PC-9 (cell line): ENCODE measurements around the gene FAM117B. TPM values are rescaled to one million over a fixed set of nuclear protein-coding genes. Genes with fewer than 3 reads are reported as not detected.

ENCODE experiments used
- BruUV-seq: library from RNA; stranded (reverse); fragments of 400-500 nt; replicated peaks from 2 replicates; lab custom pipeline; 2021; lab: Mats Ljungman, UMichigan
- CTCF ChIA-PET: fragments of 300-600 bp; sonication (Branson Sonifier 250); formaldehyde crosslinking; loops from one replicate; lab custom pipeline; 2022; ENCODE audit warnings: antibody characterized with exemption; lab: Charles Lee
- POLR2A ChIA-PET: fragments of 300-600 bp; sonication (Branson Sonifier 250); formaldehyde crosslinking; loops from one replicate; lab custom pipeline; 2022; ENCODE audit warnings: antibody characterized with exemption; ENCODE audit not compliant: unreplicated experiment; lab: Charles Lee
- DNase-seq, 2 experiments: peaks; one replicate each; pipeline versions ENCODE4 v3.0.0 to v3.0.0-alpha.2; 2015 to 2022; ENCODE audit warnings: mixed read lengths in 1 of 2
- H2AFZ ChIP-seq: fragments of 200-600 bp; sonication (generic); 2 replicates; pipeline ENCODE4 v1.8.1; 2017; ENCODE audit warnings: antibody characterized with exemption
- H3F3A ChIP-seq: fragments of 200-600 bp; sonication (generic); 2 replicates; pipeline ENCODE4 v1.8.1; 2017; ENCODE audit warnings: antibody characterized with exemption, mild to moderate bottlenecking, low read depth; ENCODE audit not compliant: insufficient read depth
- H3K27ac ChIP-seq: fragments of 200-600 bp; sonication (generic); 2 replicates; pipeline ENCODE4 v1.6.1; 2016; ENCODE audit warnings: mixed run types
- H3K27me3 ChIP-seq: fragments of 200-600 bp; sonication (generic); 2 replicates; pipeline ENCODE4 v1.6.1; 2016; ENCODE audit warnings: low read depth, mixed run types; ENCODE audit not compliant: insufficient read depth
- H3K36me3 ChIP-seq: fragments of 200-600 bp; sonication (generic); 2 replicates; pipeline ENCODE4 v1.6.1; 2016; ENCODE audit warnings: low read depth, mixed run types
- H3K4me1 ChIP-seq: fragments of 200-600 bp; sonication (generic); replicated peaks from 2 replicates; pipeline ENCODE4 v1.6.1; 2016; ENCODE audit warnings: mixed run types; ENCODE audit not compliant: insufficient read depth
- H3K4me2 ChIP-seq: fragments of 200-600 bp; sonication (generic); 2 replicates; pipeline ENCODE4 v1.6.1; 2017; ENCODE audit warnings: mixed run types
- H3K4me3 ChIP-seq: fragments of 200-600 bp; sonication (generic); 2 replicates; pipeline ENCODE4 v1.6.1; 2016; ENCODE audit warnings: mixed run types
- H3K79me2 ChIP-seq: fragments of 200-600 bp; sonication (generic); 2 replicates; pipeline ENCODE4 v1.6.1; 2017; ENCODE audit warnings: low read depth, mixed run types
- H3K9me2 ChIP-seq: fragments of 200-600 bp; sonication (generic); 2 replicates; pipeline ENCODE4 v1.8.1; 2017; ENCODE audit warnings: mild to moderate bottlenecking; ENCODE audit not compliant: insufficient read depth
- H3K9me3 ChIP-seq: fragments of 200-600 bp; sonication (generic); 2 replicates; pipeline ENCODE4 v1.8.1; 2016; ENCODE audit warnings: low read depth; ENCODE audit not compliant: insufficient read depth
- H4K20me1 ChIP-seq: fragments of 200-600 bp; sonication (generic); 2 replicates; pipeline ENCODE4 v1.8.1; 2017; ENCODE audit not compliant: insufficient read depth
- CTCF ChIP-seq: fragments of 200-600 bp; sonication (generic); conservative IDR thresholded peaks from 2 replicates; pipeline ENCODE4 v1.6.1; 2017; ENCODE audit warnings: mixed run types, antibody characterized with exemption, mild to moderate bottlenecking, moderate library complexity
- EZH2 ChIP-seq: fragments of 200-600 bp; sonication (generic); IDR thresholded peaks from 2 replicates; pipeline ENCODE4 v1.8.0; 2017; ENCODE audit warnings: antibody characterized with exemption, low read depth
- intact Hi-C: fragments of 100-400 bp; cut with micrococcal nuclease; formaldehyde crosslinking; loops from one replicate; pipeline ENCODE4 v1.10.0; 2022; ENCODE audit not compliant: unreplicated experiment
- total RNA-seq: library from RNA; stranded (reverse); gene quantifications from 2 replicates; pipeline ENCODE4 v1.2.3, GENCODE V29; 2021

Gene FAM117B
- total RNA-seq, 1 experiment from 2014 or later, result 8.2 TPM

GRCh38 chr2:202771336-202771735, 136.6 kb downstream of the FAM117B start:
- H3K79me2 ChIP-seq, result no peaks in the 10 kb centered on the region
- DNase-seq, result no peak
- ChIA-PET POLR2A (interaction anchor here (0.7 kb wide), 1 partner anchor 23 kb away, joined by 6 read pairs; no protein-coding TSS in a partner anchor), CTCF (interaction anchor here (1.0 kb wide), 1 partner anchor 20 kb away, joined by 6 read pairs; no protein-coding TSS in a partner anchor)
- no peaks in the 10 kb centered on the region for H3F3A ChIP-seq
- no peak overlapping the region for H3K27ac ChIP-seq
- H3K9me2 ChIP-seq, result no peaks in the 10 kb centered on the region
- no peaks in the 10 kb centered on the region for H3K4me1 ChIP-seq
- TF ChIP-seq EZH2 (no peak), CTCF (no peak)
- no TSS peak for BruUV-seq
- no peak overlapping the region for H3K4me3 ChIP-seq
- no peaks in the 10 kb centered on the region for H3K36me3 ChIP-seq
- no peaks in the 10 kb centered on the region for H3K9me3 ChIP-seq
- H3K4me2 ChIP-seq, result no peak overlapping the region
- intact Hi-C loops, result no loop called here
- H4K20me1 ChIP-seq, result no peaks in the 10 kb centered on the region
- H3K27me3 ChIP-seq, result no peaks in the 10 kb centered on the region
- no peak overlapping the region for H2AFZ ChIP-seq

- Histone ChIP-seq H3K27ac (no peak overlapping the region), H3K4me3 (no peak overlapping the region), H3K79me2 (no peaks in the 10 kb centered on the region), H3K4me1 (no peaks in the 10 kb centered on the region), H3K9me2 (no peaks in the 10 kb centered on the region), H2AFZ (no peak overlapping the region), H3K9me3 (no peaks in the 10 kb centered on the region), H3K4me2 (no peak overlapping the region), H3K27me3 (no peaks in the 10 kb centered on the region), H3K36me3 (no peaks in the 10 kb centered on the region), H4K20me1 (no peaks in the 10 kb centered on the region), H3F3A (no peaks in the 10 kb centered on the region)
- ChIA-PET CTCF (no interaction called here), POLR2A (interaction anchor here (0.7 kb wide), 1 partner anchor 24 kb away, joined by 6 read pairs; no protein-coding TSS in a partner anchor)
- TF ChIP-seq EZH2, result no peak
- no peak for TF ChIP-seq CTCF
- DNase-seq, result no peak
- BruUV-seq, result no TSS peak
- intact Hi-C loops, result no loop called here
Measured at GRCh38 chr2:202771741-202772460, 137.1 kb downstream of the FAM117B start.

GRCh38 chr2:202773301-202773973, 138.7 kb downstream of the FAM117B start:
- intact Hi-C loops, result no loop called here
- POLR2A ChIA-PET, result no interaction called here
- no peak for DNase-seq
- no peak overlapping the region for H3K4me3 ChIP-seq
- H3K9me3 ChIP-seq, result no peaks in the 10 kb centered on the region
- no peaks in the 10 kb centered on the region for H3K36me3 ChIP-seq
- H2AFZ ChIP-seq, result no peak overlapping the region
- no peak overlapping the region for H3K4me2 ChIP-seq
- no peaks in the 10 kb centered on the region for H3K79me2 ChIP-seq
- no peaks in the 10 kb centered on the region for H3K27me3 ChIP-seq
- no peaks in the 10 kb centered on the region for H3K9me2 ChIP-seq
- H3K4me1 ChIP-seq, result no peaks in the 10 kb centered on the region
- no peak for TF ChIP-seq EZH2
- no peak for TF ChIP-seq CTCF
- H4K20me1 ChIP-seq, result no peaks in the 10 kb centered on the region
- H3F3A ChIP-seq, result no peaks in the 10 kb centered on the region
- CTCF ChIA-PET, result no interaction called here
- BruUV-seq, result no TSS peak
- no peak overlapping the region for H3K27ac ChIP-seq
